HEK293 (cell line): ENCODE measurements around the gene EEF1AKMT2.
"Not testable (repeated sequence)": the region's sequence is repeated elsewhere in the genome, so short reads cannot be mapped to it uniquely, and the experiment has no call there.

ENCODE experiments used
- CTCF ChIA-PET: fragments of 350-600 bp; formaldehyde crosslinking; extraction: SDS; loops from one replicate; lab custom pipeline; 2021; ENCODE audit warnings: antibody characterized with exemption; lab: Yijun Ruan, JAX
- POLR2A ChIA-PET: fragments of 300-600 bp; formaldehyde crosslinking; extraction: SDS; loops from one replicate; lab custom pipeline; 2020; ENCODE audit warnings: antibody characterized with exemption, inconsistent platforms; lab: Yijun Ruan, JAX
- H3K27ac ChIP-seq: fragments of 200-500 bp; sonication (Bioruptor generic); 2 replicates; pipeline ENCODE4 v1.5.1; 2014; ENCODE audit warnings: low read depth, low read length, control low read depth, inconsistent platforms; ENCODE audit errors: extremely low read depth
- H3K36me3 ChIP-seq, 2 experiments: fragments of 200-500 bp in 1 of 2; sonication (Bioruptor generic) in 1 of 2; 1 replicate in 1 of 2; 2 replicates in 1 of 2; pipeline ENCODE4 v1.5.1; 2014 to 2017; ENCODE audit warnings: inconsistent platforms in 2 of 2, low read length in 2 of 2; ENCODE audit not compliant: control insufficient read depth in 2 of 2, insufficient read depth in 1 of 2
- H3K4me1 ChIP-seq: fragments of 200-500 bp; sonication (Bioruptor generic); 2 replicates; pipeline ENCODE4 v1.5.1; 2014; ENCODE audit warnings: mild to moderate bottlenecking, low read length, inconsistent platforms; ENCODE audit not compliant: control insufficient read depth, insufficient read depth
- H3K4me3 ChIP-seq: 2 replicates; pipeline ENCODE4 v1.5.1; 2011; ENCODE audit warnings: low read depth, mild to moderate bottlenecking, control low read depth, low read length, moderate library complexity
- H3K9me3 ChIP-seq: fragments of 200-500 bp; sonication (Bioruptor generic); 2 replicates; pipeline ENCODE4 v1.5.1; 2014; ENCODE audit warnings: low read depth, low read length, inconsistent platforms; ENCODE audit not compliant: control insufficient read depth, insufficient read depth
- IKZF3 ChIP-seq: fragments of 450-650 bp; IDR thresholded peaks from 2 replicates; pipeline ENCODE4 v1.5.0; 2018; ENCODE audit warnings: missing biosample characterization, mild to moderate bottlenecking, missing genetic modification characterization, moderate library complexity
- ZBTB20 ChIP-seq: fragments of 450-650 bp; formaldehyde crosslinking; IDR thresholded peaks from 2 replicates; pipeline ENCODE4 v1.5.1; 2016; ENCODE audit warnings: missing biosample characterization, missing genetic modification characterization
- ZBTB7A ChIP-seq: fragments of 450-650 bp; formaldehyde crosslinking; IDR thresholded peaks from 2 replicates; pipeline ENCODE4 v1.5.1; 2016; ENCODE audit warnings: low read depth, missing biosample characterization, missing genetic modification characterization
- ZFP3 ChIP-seq: fragments of 450-650 bp; formaldehyde crosslinking; IDR thresholded peaks from 2 replicates; pipeline ENCODE4 v1.5.1; 2016; ENCODE audit warnings: low read depth, missing biosample characterization, missing genetic modification characterization
- ZNF146 ChIP-seq: fragments of 450-650 bp; formaldehyde crosslinking; IDR thresholded peaks from 2 replicates; pipeline ENCODE4 v1.5.1; 2016; ENCODE audit warnings: missing biosample characterization, missing genetic modification characterization
- ZNF324 ChIP-seq: fragments of 450-650 bp; formaldehyde crosslinking; IDR thresholded peaks from 2 replicates; pipeline ENCODE4 v1.5.1; 2016; ENCODE audit warnings: missing biosample characterization, missing genetic modification characterization
- ZNF335 ChIP-seq: fragments of 450-650 bp; formaldehyde crosslinking; conservative IDR thresholded peaks from 2 replicates; pipeline ENCODE4 v1.5.1; 2016; ENCODE audit warnings: missing biosample characterization, missing genetic modification characterization
- ZNF433 ChIP-seq: fragments of 450-650 bp; formaldehyde crosslinking; IDR thresholded peaks from 2 replicates; pipeline ENCODE4 v1.5.1; 2016; ENCODE audit warnings: missing biosample characterization, missing genetic modification characterization, low read depth
- ZNF521 ChIP-seq: fragments of 450-650 bp; formaldehyde crosslinking; IDR thresholded peaks from 2 replicates; pipeline ENCODE4 v1.5.1; 2017; ENCODE audit warnings: missing biosample characterization, mild to moderate bottlenecking, missing genetic modification characterization
- ZNF585B ChIP-seq: fragments of 450-650 bp; formaldehyde crosslinking; IDR thresholded peaks from 2 replicates; pipeline ENCODE4 v1.5.1; 2016; ENCODE audit warnings: missing biosample characterization, missing genetic modification characterization
- ZNF600 ChIP-seq: fragments of 450-650 bp; formaldehyde crosslinking; IDR thresholded peaks from 2 replicates; pipeline ENCODE4 v1.5.1; 2016; ENCODE audit warnings: missing biosample characterization, missing genetic modification characterization
- TF ChIP-seq, protein P1 (sequence below): fragments of 450-650 bp; formaldehyde crosslinking; IDR thresholded peaks from 2 replicates; pipeline ENCODE4 v1.5.1; 2016; ENCODE audit warnings: missing biosample characterization, missing genetic modification characterization
- TF ChIP-seq, protein P2 (sequence below): fragments of 450-650 bp; formaldehyde crosslinking; IDR thresholded peaks from 2 replicates; pipeline ENCODE4 v1.5.1; 2017; ENCODE audit warnings: missing biosample characterization, missing genetic modification characterization

EEF1AKMT2 gene

DNA sequence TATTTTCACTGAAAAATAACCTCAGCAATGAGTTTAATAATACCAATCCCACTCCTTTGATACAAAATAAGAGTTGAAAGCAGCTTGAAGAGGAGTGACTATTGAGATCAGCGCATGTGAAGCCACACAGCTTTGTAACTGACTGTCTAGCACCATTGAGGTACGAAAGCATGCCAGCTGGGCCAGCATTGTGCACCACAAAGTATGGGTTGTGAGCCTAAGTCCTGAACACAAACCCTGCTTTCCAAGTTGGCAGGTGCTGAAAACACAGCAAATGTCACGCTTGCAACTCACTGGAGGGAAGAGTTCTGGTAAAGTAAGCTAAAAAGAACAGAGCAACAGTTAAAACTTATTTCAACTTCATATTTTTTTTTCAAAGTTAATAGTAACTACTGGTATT is 43.5 kb downstream of the EEF1AKMT2 start:
- H3K27ac ChIP-seq: no peak overlapping the region
- H3K36me3 ChIP-seq: peaks cover 15 to 22% of the 10 kb centered on the region in 2 experiments; a peak in 2 of 3 replicates
- ChIA-PET POLR2A (interaction anchor here (1.6 kb wide), 1 partner anchor 43 kb away, joined by 4 read pairs; no protein-coding TSS in a partner anchor), CTCF (interaction anchor here (0.7 to 2.3 kb wide), 5 partner anchors 8 to 406 kb away, joined by 3 to 12 read pairs (median 3); no protein-coding TSS in a partner anchor)
- no peak for TF ChIP-seq ZNF324 (tag by site-specific recombination)
- TF ChIP-seq, protein P1, sequence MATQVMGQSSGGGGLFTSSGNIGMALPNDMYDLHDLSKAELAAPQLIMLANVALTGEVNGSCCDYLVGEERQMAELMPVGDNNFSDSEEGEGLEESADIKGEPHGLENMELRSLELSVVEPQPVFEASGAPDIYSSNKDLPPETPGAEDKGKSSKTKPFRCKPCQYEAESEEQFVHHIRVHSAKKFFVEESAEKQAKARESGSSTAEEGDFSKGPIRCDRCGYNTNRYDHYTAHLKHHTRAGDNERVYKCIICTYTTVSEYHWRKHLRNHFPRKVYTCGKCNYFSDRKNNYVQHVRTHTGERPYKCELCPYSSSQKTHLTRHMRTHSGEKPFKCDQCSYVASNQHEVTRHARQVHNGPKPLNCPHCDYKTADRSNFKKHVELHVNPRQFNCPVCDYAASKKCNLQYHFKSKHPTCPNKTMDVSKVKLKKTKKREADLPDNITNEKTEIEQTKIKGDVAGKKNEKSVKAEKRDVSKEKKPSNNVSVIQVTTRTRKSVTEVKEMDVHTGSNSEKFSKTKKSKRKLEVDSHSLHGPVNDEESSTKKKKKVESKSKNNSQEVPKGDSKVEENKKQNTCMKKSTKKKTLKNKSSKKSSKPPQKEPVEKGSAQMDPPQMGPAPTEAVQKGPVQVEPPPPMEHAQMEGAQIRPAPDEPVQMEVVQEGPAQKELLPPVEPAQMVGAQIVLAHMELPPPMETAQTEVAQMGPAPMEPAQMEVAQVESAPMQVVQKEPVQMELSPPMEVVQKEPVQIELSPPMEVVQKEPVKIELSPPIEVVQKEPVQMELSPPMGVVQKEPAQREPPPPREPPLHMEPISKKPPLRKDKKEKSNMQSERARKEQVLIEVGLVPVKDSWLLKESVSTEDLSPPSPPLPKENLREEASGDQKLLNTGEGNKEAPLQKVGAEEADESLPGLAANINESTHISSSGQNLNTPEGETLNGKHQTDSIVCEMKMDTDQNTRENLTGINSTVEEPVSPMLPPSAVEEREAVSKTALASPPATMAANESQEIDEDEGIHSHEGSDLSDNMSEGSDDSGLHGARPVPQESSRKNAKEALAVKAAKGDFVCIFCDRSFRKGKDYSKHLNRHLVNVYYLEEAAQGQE (tag by site-specific recombination): peak; percentile 95
- H3K4me1 ChIP-seq: peaks cover 6% of the 10 kb centered on the region; the same call in 1 of the 2 replicates
- no peak overlapping the region for H3K4me3 ChIP-seq
- no peaks in the 10 kb centered on the region for H3K9me3 ChIP-seq

DNA sequence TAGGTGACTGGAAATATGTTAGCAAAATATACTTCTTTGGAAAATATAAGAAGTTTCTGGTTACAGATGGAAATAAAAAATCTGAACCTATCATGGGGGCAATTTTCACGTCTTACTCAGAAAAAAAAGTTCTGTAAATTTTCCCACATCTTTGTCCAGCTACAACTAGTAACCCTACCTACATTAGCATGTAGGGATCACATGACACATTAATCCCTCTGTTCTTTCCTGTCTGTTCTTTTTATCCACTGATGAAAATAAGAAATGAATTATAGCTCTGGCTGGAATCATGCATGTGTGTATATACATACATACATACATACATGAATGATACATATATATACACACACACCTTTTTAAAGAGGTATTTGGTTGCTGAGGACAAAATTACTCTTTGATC is 43.9 kb downstream of the EEF1AKMT2 start:
- H3K9me3 ChIP-seq: no peaks in the 10 kb centered on the region
- CTCF ChIA-PET: interaction anchor here (0.7 to 2.3 kb wide), 6 partner anchors 9 to 406 kb away, joined by 3 to 12 read pairs (median 3); no protein-coding TSS in a partner anchor
- H3K4me1 ChIP-seq: peaks cover 6% of the 10 kb centered on the region
- H3K36me3 ChIP-seq: peaks cover 14 to 22% of the 10 kb centered on the region in 2 experiments; a peak in 2 of 3 replicates
- no peak overlapping the region for H3K27ac ChIP-seq
- TF ChIP-seq, protein P2, sequence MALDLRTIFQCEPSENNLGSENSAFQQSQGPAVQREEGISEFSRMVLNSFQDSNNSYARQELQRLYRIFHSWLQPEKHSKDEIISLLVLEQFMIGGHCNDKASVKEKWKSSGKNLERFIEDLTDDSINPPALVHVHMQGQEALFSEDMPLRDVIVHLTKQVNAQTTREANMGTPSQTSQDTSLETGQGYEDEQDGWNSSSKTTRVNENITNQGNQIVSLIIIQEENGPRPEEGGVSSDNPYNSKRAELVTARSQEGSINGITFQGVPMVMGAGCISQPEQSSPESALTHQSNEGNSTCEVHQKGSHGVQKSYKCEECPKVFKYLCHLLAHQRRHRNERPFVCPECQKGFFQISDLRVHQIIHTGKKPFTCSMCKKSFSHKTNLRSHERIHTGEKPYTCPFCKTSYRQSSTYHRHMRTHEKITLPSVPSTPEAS: no peak
- TF ChIP-seq, all 188 proteins: peak for 0
- POLR2A ChIA-PET: no interaction called here
- H3K4me3 ChIP-seq: no peak overlapping the region

DNA sequence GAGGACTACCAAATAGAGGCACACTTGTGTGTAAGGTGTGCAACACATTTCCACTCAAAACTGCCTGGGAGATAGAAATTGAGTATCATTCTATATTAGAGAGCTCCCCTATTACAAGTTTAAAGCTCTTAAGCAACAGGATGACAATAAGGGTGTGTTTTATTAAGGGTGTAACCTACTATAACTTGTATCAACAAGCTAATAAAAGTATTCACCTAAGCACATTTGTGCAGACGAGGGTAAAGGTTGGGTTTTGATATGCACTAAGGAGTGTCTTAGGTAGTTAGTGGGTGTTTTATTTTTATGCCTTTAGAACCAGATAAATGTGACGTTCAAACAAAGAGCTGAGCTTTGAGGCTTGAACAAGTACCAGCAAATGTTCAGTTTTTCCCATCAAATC is 44.7 kb downstream of the EEF1AKMT2 start:
- TF ChIP-seq ZBTB7A (no peak), ZFP3 (no peak), ZNF600 (tag by site-specific recombination) (no peak), ZNF521 (no peak), ZNF433 (no peak), ZBTB20 (no peak), ZNF585B (no peak), ZNF146 (tag by site-specific recombination) (no peak), IKZF3 (tag by site-specific recombination) (no peak)
- TF ChIP-seq, all 188 proteins: peak for 0
- ChIA-PET POLR2A (no interaction called here), CTCF (interaction anchor here (0.6 to 2.3 kb wide), 5 partner anchors 9 to 227 kb away, joined by 3 to 12 read pairs (median 3); no protein-coding TSS in a partner anchor)
- Histone ChIP-seq H3K9me3 (no peaks in the 10 kb centered on the region), H3K27ac (no peak overlapping the region), H3K4me1 (peaks cover 8% of the 10 kb centered on the region), H3K36me3 (peaks cover 11 to 22% of the 10 kb centered on the region in 2 experiments; a peak in 2 of 3 replicates), H3K4me3 (no peak overlapping the region)

DNA sequence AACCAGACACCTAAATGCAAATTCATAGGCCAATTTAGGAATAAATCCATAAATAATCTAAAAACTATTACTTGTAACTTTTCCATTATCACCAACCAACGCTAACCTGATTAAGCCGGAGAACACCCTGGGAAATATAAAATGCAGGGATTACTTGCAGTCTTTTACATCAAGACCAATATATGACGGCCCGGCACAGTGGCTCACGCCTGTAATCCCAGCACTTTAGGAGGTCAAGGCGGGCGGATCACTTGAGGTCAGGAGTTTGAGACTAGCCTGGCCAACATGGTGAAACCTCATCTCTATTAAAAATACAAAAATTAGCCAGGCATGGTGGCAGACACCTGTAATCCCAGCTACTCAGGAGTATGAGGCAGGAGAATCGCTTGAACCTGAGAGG is 45.2 kb downstream of the EEF1AKMT2 start:
- not testable (repeated sequence) for H3K9me3 ChIP-seq
- TF ChIP-seq ZNF335 (tag by site-specific recombination): 0 out of 2 replicates have a peak, but pooled peaks have one; percentile 20
- TF ChIP-seq, all 188 proteins: peak for 1; not testable (repeated sequence) for 187
- Histone ChIP-seq H3K36me3 (peaks cover 11 to 17% of the 10 kb centered on the region in 2 experiments; a peak in 2 of 3 replicates), H3K4me1 (peaks cover 13% of the 10 kb centered on the region)
- CTCF ChIA-PET: interaction anchor here (0.9 to 2.3 kb wide), 6 partner anchors 10 to 227 kb away, joined by 3 to 12 read pairs (median 4); partner anchors contain the start of gene ABRAXAS2
- H3K27ac ChIP-seq, POLR2A ChIA-PET, H3K4me3 ChIP-seq: not testable (repeated sequence)
